Raji (cell line): ENCODE measurements around the gene TKT.

Experiments used
- POLR2A ChIP-seq: IDR thresholded peaks from 2 replicates; pipeline ENCODE4 v1.6.1; 2011; ENCODE audit warnings: low read depth, low read length, control low read depth; ENCODE audit not compliant: insufficient read depth

The TKT gene

DNA sequence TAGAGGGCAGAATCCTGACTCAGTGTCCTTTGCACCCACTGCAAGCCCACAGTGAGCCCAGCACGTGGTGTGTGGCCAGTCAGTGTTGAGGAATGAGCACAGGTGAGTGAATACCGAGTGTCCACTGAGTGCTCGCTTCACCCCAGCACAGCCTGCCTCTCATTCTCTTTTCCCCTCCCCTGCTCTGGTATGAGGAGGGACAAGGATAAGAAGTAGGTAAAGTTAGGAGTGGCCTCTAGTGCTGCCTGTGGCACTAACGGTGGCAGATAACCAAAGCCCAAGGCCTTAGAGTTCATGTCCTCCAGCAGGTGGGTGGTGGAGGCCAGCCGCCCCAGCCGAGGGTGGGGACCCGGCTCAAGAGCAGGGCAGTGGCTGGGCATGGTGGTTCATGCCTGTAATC lies 56.8 kb downstream of the TKT start:
- no peak for TF ChIP-seq POLR2A

DNA sequence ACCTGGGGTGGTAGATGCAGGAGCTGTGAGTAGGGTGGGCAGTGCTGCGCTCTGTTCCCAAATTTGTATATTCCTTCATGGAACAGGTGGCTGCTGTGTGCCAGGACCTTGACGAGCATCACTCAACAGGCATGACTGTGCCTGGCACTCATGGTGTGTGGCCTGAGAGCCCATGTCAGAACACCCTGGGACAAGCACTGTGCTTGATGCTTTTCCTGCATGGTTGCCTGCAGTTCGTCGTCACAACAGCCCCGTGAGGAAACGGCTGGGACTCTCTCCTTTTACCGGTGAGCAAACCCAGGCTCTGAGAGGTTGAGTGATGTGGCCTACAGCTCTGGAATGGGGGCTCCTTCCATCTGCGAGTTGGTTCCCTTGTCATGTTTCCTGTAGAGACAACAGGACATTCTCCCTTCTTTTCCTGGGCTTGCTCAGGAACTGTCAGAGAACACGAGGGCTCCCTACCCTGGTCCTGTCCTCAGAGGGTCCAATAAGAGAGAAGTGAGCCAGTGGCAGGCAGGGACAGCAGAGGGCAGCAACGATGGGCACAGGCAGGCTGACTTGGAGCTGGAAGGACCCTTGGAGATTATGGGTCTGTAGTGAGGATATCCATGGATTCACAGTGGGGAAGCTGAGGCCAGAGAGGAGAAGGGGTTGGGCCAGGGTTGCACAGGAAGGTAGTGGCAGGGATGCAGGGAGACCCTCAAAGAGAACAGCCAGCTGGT lies 57.4 kb downstream of the TKT start:
- TF ChIP-seq POLR2A = no peak

- peak; percentile 55 for TF ChIP-seq POLR2A
Observed at GRCh38 chr3:53196575-53197407, 59.0 kb downstream of the TKT start.

DNA sequence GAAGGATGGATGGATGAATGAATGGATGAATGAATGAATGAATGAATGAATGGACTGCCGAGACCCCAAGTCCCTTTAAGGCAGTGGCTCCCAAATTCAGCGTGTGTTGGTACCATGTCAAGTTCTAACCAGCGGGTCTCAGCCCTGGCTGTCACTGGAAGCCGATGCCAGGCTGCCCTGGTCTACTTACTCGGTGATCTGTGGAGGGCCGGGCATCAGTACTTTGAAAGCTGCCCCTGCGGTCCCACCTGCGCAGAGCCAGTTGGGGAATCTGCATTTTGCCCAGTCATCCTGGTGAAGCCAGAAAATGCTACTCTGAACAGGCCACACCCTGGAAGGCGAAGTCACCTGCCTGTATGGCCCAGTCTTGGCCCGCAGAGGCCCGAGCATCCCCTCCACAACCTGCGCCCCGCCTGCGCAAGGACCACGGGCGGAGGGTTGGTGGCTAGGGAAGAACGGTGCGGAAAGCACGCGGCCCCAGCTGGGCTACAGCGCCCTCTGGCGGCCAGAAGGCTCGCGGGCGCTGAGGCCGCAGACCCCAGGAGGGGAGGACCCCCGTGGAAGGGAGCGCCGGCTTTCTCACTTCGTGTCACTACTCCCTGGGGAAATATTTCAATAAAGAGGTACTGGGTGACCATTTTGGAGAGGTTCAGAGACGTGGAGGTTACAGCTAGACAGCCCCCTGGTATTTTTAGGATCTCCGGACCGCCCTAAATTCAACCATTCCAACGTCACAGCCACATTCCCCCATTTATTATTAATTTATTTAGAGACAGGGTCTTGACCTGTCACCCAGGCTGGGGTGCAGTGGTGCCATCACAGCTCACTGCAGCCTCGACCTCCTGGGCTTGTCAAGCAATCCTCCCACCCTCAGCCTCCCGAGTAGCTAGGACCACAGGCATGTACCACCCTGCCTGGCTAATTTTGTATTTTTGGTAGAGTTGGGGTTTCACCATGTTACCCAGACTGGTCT lies 59.9 kb downstream of the TKT start:
- no peak for TF ChIP-seq POLR2A

DNA sequence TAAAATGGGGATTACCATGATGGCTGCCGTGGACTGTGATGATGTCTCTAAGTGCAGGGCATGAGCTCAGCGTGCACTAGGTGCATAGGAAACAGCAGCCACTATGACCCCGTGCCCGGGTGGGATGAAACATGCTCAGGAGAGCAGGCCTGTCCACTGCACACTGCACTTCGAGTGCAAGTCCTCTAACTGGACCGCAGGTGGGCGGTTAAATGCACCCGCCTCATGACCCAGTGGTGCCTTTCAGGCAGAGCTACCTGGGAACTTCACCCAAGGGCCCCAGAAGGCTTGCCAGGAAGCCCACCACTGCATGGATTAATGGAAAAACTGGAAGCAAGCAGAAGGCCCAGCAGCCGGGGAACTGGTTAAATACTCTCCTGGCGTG lies 60.8 kb downstream of the TKT start:
- no peak for TF ChIP-seq POLR2A

DNA sequence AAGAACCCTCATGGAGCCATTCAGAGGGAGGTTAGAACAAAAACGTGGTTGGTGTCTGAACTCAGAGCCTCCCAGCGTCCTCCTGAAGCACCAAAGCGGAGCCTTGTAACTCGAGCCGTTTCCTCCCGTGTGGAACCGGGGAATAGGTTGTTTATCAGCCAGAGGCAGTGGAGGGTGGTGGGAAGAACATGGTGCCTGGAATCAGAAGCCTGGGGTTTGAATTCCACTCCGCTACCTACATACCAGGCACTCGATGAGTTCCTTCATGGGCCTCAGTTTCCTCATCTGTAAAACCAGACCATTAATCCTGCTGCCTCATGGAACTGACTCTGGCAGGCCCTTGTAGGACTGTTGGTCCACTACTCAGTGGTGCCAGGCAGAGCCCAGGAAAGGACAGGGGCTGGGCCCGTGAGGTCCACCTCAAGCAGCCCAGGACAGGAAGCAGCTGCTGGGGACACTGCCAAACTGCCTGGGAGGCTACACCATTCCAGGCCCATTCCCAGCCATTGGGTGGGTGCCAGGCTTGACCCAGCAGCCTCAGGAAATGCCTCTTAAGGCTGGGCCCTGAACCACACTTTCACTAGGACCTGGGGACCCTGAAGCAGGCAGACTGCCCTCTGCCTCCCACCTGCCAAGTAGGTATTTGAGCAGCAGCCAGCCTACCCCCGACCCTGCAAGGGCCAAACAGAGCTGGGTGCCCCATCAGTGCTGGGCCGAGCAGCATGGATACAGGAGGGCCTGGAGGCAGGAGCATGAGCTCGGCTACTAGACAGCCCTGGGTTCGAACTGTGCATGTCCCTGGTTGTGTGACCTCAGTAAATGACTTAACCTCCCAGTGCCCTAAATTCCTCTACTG lies 61.4 kb downstream of the TKT start:
- TF ChIP-seq POLR2A = no peak

DNA sequence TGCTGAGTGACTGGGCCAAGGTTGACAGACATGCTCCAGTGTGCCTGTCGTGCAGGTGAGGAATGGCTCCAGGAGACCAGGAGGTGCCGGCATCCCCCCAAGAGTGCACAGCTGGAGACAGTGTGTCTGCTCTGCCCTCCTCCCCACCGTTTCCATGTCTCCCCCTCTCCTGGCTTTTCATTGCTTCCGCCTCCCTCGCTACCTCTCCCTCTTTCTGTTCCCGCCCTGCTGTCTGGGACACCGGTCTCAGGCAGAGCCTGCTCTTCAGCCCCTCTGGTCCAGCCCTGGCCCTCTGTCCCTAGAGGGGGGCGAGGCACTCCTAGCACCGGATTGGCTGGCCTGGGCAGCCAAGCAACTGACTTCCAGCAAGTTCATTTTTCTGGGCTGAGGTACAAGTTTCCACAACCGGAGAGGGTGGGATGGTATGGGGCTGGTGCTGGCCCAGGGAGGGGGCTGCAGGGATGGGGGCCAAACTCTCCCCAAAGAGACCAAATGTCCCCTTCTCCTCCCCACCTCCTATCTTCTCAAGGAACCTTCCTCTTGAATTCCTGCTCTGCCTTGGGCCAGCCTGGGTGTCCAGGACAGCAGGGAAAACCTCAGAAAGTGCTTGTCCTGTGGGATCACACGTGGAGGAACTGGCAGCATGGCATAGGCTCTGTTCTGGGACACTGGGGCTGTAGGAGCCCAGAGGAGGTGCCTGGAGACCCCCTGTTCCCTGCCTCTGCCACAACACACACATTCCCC lies 62.2 kb downstream of the TKT start:
- no peak for TF ChIP-seq POLR2A

DNA sequence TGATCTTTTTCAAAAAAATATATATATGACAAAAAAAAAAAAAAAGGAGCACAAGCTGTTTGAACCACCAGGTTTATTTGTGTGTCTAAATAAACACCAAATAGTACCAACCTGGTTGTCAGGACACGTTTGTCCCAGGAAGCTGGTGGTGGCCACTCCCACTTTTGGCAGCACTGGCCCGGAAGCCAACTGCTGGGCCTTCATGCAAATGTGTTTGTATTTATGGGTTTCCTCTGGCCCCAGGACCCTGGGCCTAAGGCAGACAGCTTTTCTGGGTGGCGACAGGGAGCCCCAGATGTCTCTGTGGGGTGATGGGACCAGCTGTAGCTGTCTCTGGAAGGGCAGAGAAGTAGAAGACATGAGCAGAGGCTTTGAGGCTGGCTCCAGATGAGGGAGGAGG lies 63.2 kb downstream of the TKT start:
- TF ChIP-seq POLR2A = no peak

- TF ChIP-seq POLR2A = no peak
Observed at GRCh38 chr3:53191836-53192480, 63.9 kb downstream of the TKT start.

GRCh38 chr3:53190659-53191058 lies 65.2 kb downstream of the TKT start:
- TF ChIP-seq POLR2A = no peak

- TF ChIP-seq POLR2A = no peak
Observed at GRCh38 chr3:53189276-53189675, 66.5 kb downstream of the TKT start.

DNA sequence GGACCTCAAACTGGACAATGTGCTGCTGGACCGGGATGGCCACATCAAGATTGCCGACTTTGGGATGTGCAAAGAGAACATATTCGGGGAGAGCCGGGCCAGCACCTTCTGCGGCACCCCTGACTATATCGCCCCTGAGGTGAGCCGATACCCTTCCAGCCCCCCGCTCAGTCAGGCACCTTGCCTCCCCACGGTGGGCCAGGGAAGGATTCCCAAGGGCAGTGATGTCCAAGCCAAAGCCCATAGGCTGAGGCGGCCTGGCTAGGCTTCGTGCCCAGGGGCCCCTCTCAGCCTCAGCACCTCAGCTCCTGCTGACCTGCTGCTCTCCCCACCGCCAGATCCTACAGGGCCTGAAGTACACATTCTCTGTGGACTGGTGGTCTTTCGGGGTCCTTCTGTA lies 67.1 kb downstream of the TKT start:
- no peak for TF ChIP-seq POLR2A

GRCh38 chr3:53188136-53188685 lies 67.6 kb downstream of the TKT start:
- TF ChIP-seq POLR2A = no peak
